PC-3 (cell line): ENCODE measurements around the gene NAV2. TPM values are rescaled to one million over a fixed set of nuclear protein-coding genes. Genes with fewer than 3 reads are reported as not detected.

Experiments used
- ATAC-seq: fragments of 200-7000 bp; cut with Tn5 transposase; 2 replicates; pipeline ENCODE4 v1.9.1; 2020; ENCODE audit warnings: mild to moderate bottlenecking, moderate library complexity
- BruUV-seq: library from RNA; stranded (reverse); fragments of 400-500 nt; replicated peaks from 2 replicates; lab custom pipeline; 2021; lab: Mats Ljungman, UMichigan
- CTCF ChIA-PET: fragments of 300-600 bp; sonication (Branson Sonifier 250); formaldehyde crosslinking; loops from one replicate; lab custom pipeline; 2022; ENCODE audit warnings: antibody characterized with exemption; lab: Charles Lee
- POLR2A ChIA-PET: fragments of 300-600 bp; sonication (Branson Sonifier 250); formaldehyde crosslinking; loops from one replicate; lab custom pipeline; 2022; ENCODE audit warnings: antibody characterized with exemption; ENCODE audit not compliant: unreplicated experiment; lab: Charles Lee
- DNase-seq: peaks from one replicate; pipeline ENCODE4 v3.0.0-alpha.2; 2015
- H2AFZ ChIP-seq: fragments of 300-600 bp; sonication (generic); 2 replicates; pipeline ENCODE4 v1.6.0; 2016; ENCODE audit warnings: antibody characterized with exemption, low read length
- H3F3A ChIP-seq: fragments of 300-600 bp; sonication (generic); one replicate; pipeline ENCODE4 v1.6.0; 2017; ENCODE audit warnings: antibody characterized with exemption, low read length, control low read depth, mild to moderate bottlenecking; ENCODE audit not compliant: unreplicated experiment
- H3K27ac ChIP-seq: fragments of 300-600 bp; sonication (generic); 2 replicates; pipeline ENCODE4 v1.5.1; 2016; ENCODE audit warnings: mild to moderate bottlenecking, low read length
- H3K27me3 ChIP-seq: fragments of 300-600 bp; sonication (generic); 2 replicates; pipeline ENCODE4 v1.6.1; 2016; ENCODE audit warnings: low read length, mixed read lengths
- H3K36me3 ChIP-seq: fragments of 300-600 bp; sonication (generic); 2 replicates; pipeline ENCODE4 v1.6.1; 2016; ENCODE audit warnings: low read depth, mixed run types, low read length, mixed read lengths
- H3K4me1 ChIP-seq: fragments of 300-600 bp; sonication (generic); 2 replicates; pipeline ENCODE4 v1.5.1; 2016; ENCODE audit warnings: low read length; ENCODE audit not compliant: insufficient read depth
- H3K4me2 ChIP-seq: fragments of 300-600 bp; sonication (generic); 2 replicates; pipeline ENCODE4 v1.6.0; 2016; ENCODE audit warnings: low read length
- H3K4me3 ChIP-seq: fragments of 300-600 bp; sonication (generic); 2 replicates; pipeline ENCODE4 v1.5.1; 2016; ENCODE audit warnings: mild to moderate bottlenecking, low read length, mixed read lengths
- H3K79me2 ChIP-seq: fragments of 300-600 bp; sonication (generic); 2 replicates; pipeline ENCODE4 v1.6.1; 2017; ENCODE audit warnings: low read length, mixed read lengths
- H3K9ac ChIP-seq: fragments of 300-600 bp; sonication (generic); 2 replicates; pipeline ENCODE4 v1.6.0; 2016; ENCODE audit warnings: mild to moderate bottlenecking, low read length
- H3K9me2 ChIP-seq: fragments of 300-600 bp; sonication (generic); replicated peaks from 2 replicates; pipeline ENCODE4 v1.6.1; 2016; ENCODE audit warnings: mixed run types, low read length, mixed read lengths
- H3K9me3 ChIP-seq: fragments of 300-600 bp; sonication (generic); 2 replicates; pipeline ENCODE4 v1.6.1; 2016; ENCODE audit warnings: low read length, mixed read lengths
- H4K20me1 ChIP-seq: fragments of 300-600 bp; sonication (generic); 2 replicates; pipeline ENCODE4 v1.6.1; 2016; ENCODE audit warnings: low read length, mixed read lengths
- CTCF ChIP-seq: fragments of 300-600 bp; sonication (generic); conservative IDR thresholded peaks from 2 replicates; pipeline ENCODE4 v1.5.1; 2017; ENCODE audit warnings: antibody characterized with exemption, low read depth, mild to moderate bottlenecking, low read length
- EZH2 ChIP-seq: fragments of 300-600 bp; sonication (generic); IDR thresholded peaks from one replicate; pipeline ENCODE4 v1.6.1; 2017; ENCODE audit warnings: antibody characterized with exemption, mild to moderate bottlenecking, low read length; ENCODE audit not compliant: unreplicated experiment
- EZH2phosphoT487 ChIP-seq: fragments of 300-600 bp; sonication (generic); IDR thresholded peaks from 2 replicates; pipeline ENCODE4 v1.6.1; 2018; ENCODE audit warnings: mild to moderate bottlenecking, antibody characterized with exemption, low read length, borderline replicate concordance
- intact Hi-C: fragments of 100-400 bp; cut with micrococcal nuclease; formaldehyde crosslinking; loops from 2 replicates; pipeline ENCODE4 v1.9.0; 2023
- total RNA-seq: library from RNA; depleted of rRNA; stranded (reverse); fragments of >200 nt; gene quantifications from 2 replicates; pipeline ENCODE4 v1.2.3, GENCODE V29; 2014

NAV2 gene
- total RNA-seq, 1 experiment from 2014 or later = 10.4 TPM

- H3F3A ChIP-seq = no peaks in the 10 kb centered on the region
- H3K4me2 ChIP-seq = peak overlapping the region; percentile 68
- ChIA-PET POLR2A (interaction anchor here (0.6 to 0.7 kb wide), 2 partner anchors 41 to 50 kb away, joined by 3 to 4 read pairs; no protein-coding TSS in a partner anchor), CTCF (interaction anchor here (0.6 kb wide), 1 partner anchor 149 kb away, joined by 5 read pairs; no protein-coding TSS in a partner anchor)
- TF ChIP-seq CTCF (no peak), EZH2 (no peak), EZH2phosphoT487 (no peak)
- H3K9ac ChIP-seq = peak overlapping the region; percentile 40
- peak overlapping the region; percentile 20; the same call in 1 of the 2 replicates for H3K4me3 ChIP-seq
- ATAC-seq (peak; percentile 93), DNase-seq (peak; percentile 97)
- H3K9me2 ChIP-seq = no peaks in the 10 kb centered on the region
- no peaks in the 10 kb centered on the region for H3K36me3 ChIP-seq
- H3K79me2 ChIP-seq = no peaks in the 10 kb centered on the region
- BruUV-seq = no TSS peak
- intact Hi-C loops = loop anchor here (1.0 to 2.0 kb wide), 5 partner anchors 32 to 116 kb away; partner anchors contain the start of gene NAV2
- H3K4me1 ChIP-seq = peaks cover 29% of the 10 kb centered on the region
- H4K20me1 ChIP-seq = no peaks in the 10 kb centered on the region
- no peaks in the 10 kb centered on the region for H3K9me3 ChIP-seq
- H3K27me3 ChIP-seq = no peaks in the 10 kb centered on the region
- H3K27ac ChIP-seq = peak overlapping the region; percentile 66
- H2AFZ ChIP-seq = peak overlapping the region; percentile 49
These were observed 32.4 kb upstream of the NAV2 start for GRCh38 chr11:19679952-19680828.

GRCh38 chr11:19680829-19681368 is 31.7 kb upstream of the NAV2 start:
- TF ChIP-seq CTCF = no peak
- TF ChIP-seq EZH2 = no peak
- no peak for TF ChIP-seq EZH2phosphoT487
- Histone ChIP-seq H3K79me2 (no peaks in the 10 kb centered on the region), H3K4me1 (peaks cover 26% of the 10 kb centered on the region), H3K9me3 (no peaks in the 10 kb centered on the region), H3K4me3 (peak overlapping the region; percentile 20; the same call in 1 of the 2 replicates), H3K9ac (peak overlapping the region; percentile 8; the same call in 1 of the 2 replicates), H3K36me3 (no peaks in the 10 kb centered on the region), H3F3A (no peaks in the 10 kb centered on the region), H3K27me3 (no peaks in the 10 kb centered on the region), H3K4me2 (peak overlapping the region; percentile 68), H3K27ac (peak overlapping the region; percentile 56), H3K9me2 (no peaks in the 10 kb centered on the region), H4K20me1 (no peaks in the 10 kb centered on the region), H2AFZ (no peak overlapping the region)
- DNase-seq (peak; percentile 20), ATAC-seq (no peak)
- ChIA-PET POLR2A (no interaction called here), CTCF (no interaction called here)
- intact Hi-C loops = loop anchor here (1.0 to 2.0 kb wide), 5 partner anchors 31 to 117 kb away; partner anchors contain the start of gene NAV2
- no TSS peak for BruUV-seq
